Rectal smooth muscle tissue (tissue), 1 donor: Measurements from ENCODE around the gene SCNN1A.
A peak's percentile ranks its signal among the peaks of the same experiment; 100 is the strongest.

Experiments used
- H3K27ac ChIP-seq: one replicate; pipeline ENCODE4 v1.7.0; 2013; ENCODE audit warnings: low read depth, low read length, inconsistent platforms
- H3K27me3 ChIP-seq: one replicate; pipeline ENCODE4 v1.7.0; 2013; ENCODE audit warnings: low read length; ENCODE audit not compliant: control insufficient read depth, insufficient read depth
- H3K36me3 ChIP-seq: one replicate; pipeline ENCODE4 v1.7.0; 2013; ENCODE audit warnings: low read length; ENCODE audit not compliant: control insufficient read depth, insufficient read depth
- H3K4me1 ChIP-seq: one replicate; pipeline ENCODE4 v1.7.0; 2013; ENCODE audit warnings: low read length; ENCODE audit not compliant: control insufficient read depth, insufficient read depth
- H3K4me3 ChIP-seq: one replicate; pipeline ENCODE4 v1.7.0; 2013; ENCODE audit warnings: low read length
- H3K9ac ChIP-seq: one replicate; pipeline ENCODE4 v1.7.0; 2013; ENCODE audit warnings: low read length

Gene SCNN1A

GRCh38 chr12:6360080-6360571 lies 15.2 kb downstream of the SCNN1A start:
- Histone ChIP-seq H3K9ac (no peak overlapping the region), H3K4me1 (no peaks in the 10 kb centered on the region), H3K27ac (peak overlapping the region; percentile 50), H3K27me3 (no peaks in the 10 kb centered on the region), H3K36me3 (no peaks in the 10 kb centered on the region), H3K4me3 (peak overlapping the region; percentile 16)

DNA sequence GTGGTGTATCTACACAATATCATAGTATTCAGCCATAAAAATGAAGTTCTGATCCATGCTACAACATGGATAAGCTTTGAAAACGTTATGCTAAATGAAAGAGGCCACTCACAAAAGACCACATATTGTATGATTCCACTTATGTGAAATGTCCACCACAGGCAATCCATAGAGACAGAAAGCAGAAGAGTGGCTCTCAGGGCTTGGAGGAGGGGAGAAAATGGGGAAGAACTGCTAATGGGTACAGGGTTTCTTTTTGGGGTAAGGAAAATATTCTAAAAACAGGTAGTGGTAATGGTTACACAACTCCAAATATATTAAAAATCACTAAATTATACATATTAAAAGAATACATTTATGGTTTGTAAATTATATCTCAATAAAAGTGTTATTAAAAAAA lies 16.5 kb downstream of the SCNN1A start:
- Histone ChIP-seq H3K27me3 (no peaks in the 10 kb centered on the region), H3K9ac (no peak overlapping the region), H3K36me3 (no peaks in the 10 kb centered on the region), H3K4me1 (no peaks in the 10 kb centered on the region), H3K4me3 (no peak overlapping the region), H3K27ac (no peak overlapping the region)

DNA sequence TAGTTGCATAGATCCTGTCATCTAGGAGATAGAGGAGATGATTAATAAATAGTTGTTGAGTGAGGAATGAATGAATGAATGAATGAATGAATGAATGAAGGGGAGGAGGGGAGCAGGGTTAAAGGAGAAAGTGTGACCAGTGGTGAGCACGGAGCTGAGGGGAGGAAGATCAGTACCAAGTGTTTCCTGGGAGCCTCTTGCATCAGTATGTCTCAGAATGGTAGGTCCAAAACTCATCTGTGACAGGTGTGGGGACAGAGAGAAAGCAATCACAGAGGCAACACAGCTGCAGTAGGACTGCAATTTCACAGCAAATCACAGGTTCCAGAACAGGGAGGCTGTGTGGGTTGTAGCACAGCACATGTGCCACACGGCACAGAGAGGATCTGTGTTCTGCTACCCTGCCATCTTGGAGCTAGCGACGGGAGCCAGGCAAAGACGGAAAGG lies 19.0 kb downstream of the SCNN1A start:
- no peaks in the 10 kb centered on the region for H3K36me3 ChIP-seq
- no peak overlapping the region for H3K4me3 ChIP-seq
- no peak overlapping the region for H3K9ac ChIP-seq
- no peak overlapping the region for H3K27ac ChIP-seq
- H3K4me1 ChIP-seq, result no peaks in the 10 kb centered on the region
- no peaks in the 10 kb centered on the region for H3K27me3 ChIP-seq

- H3K36me3 ChIP-seq, result no peaks in the 10 kb centered on the region
- no peak overlapping the region for H3K27ac ChIP-seq
- H3K4me3 ChIP-seq, result no peak overlapping the region
- H3K27me3 ChIP-seq, result no peaks in the 10 kb centered on the region
- no peak overlapping the region for H3K9ac ChIP-seq
- no peaks in the 10 kb centered on the region for H3K4me1 ChIP-seq
These were observed 19.6 kb downstream of the SCNN1A start for GRCh38 chr12:6355491-6356373.

- Histone ChIP-seq H3K27ac (no peak overlapping the region), H3K36me3 (no peaks in the 10 kb centered on the region), H3K27me3 (no peaks in the 10 kb centered on the region), H3K4me3 (no peak overlapping the region), H3K9ac (no peak overlapping the region), H3K4me1 (no peaks in the 10 kb centered on the region)
These were observed 20.6 kb downstream of the SCNN1A start for GRCh38 chr12:6354495-6355393.

- Histone ChIP-seq H3K27me3 (no peaks in the 10 kb centered on the region), H3K4me3 (no peak overlapping the region), H3K9ac (no peak overlapping the region), H3K36me3 (no peaks in the 10 kb centered on the region), H3K27ac (no peak overlapping the region), H3K4me1 (no peaks in the 10 kb centered on the region)
These were observed 22.9 kb downstream of the SCNN1A start for GRCh38 chr12:6352193-6353173.

- Histone ChIP-seq H3K4me3 (no peak overlapping the region), H3K27ac (no peak overlapping the region)
These were observed 23.7 kb downstream of the SCNN1A start for GRCh38 chr12:6351622-6352021.

GRCh38 chr12:6347367-6348338 lies 27.7 kb downstream of the SCNN1A start:
- H3K27me3 ChIP-seq, result no peaks in the 10 kb centered on the region
- H3K9ac ChIP-seq, result no peak overlapping the region

More at GRCh38 chr12:6351622-6352021, 23.7 kb downstream of the SCNN1A start:
- Histone ChIP-seq H3K27me3 (no peaks in the 10 kb centered on the region), H3K4me1 (no peaks in the 10 kb centered on the region), H3K36me3 (no peaks in the 10 kb centered on the region), H3K9ac (no peak overlapping the region)

DNA sequence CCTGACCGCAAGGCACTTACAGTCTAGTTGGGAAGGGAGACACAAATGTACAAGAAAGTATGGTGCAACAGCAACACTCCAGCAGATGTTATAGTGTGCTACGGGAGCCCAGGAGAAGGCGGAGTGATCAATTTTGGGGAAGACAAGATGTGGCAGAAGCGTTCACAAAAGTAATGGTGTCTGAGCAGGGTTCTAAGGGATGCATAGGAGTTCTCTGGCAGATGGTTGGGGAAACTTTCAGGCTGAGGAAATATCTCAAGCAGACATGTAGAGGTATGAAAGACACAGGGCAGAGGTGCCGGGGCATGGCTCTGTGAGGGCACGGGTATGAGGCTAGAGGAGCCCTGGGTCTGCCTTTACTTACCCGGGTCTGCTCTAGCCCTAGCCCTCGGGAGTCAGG lies 28.4 kb downstream of the SCNN1A start:
- Histone ChIP-seq H3K27me3 (no peaks in the 10 kb centered on the region), H3K27ac (peak overlapping the region; percentile 19), H3K4me3 (no peak overlapping the region), H3K4me1 (peaks cover 7% of the 10 kb centered on the region), H3K36me3 (no peaks in the 10 kb centered on the region), H3K9ac (no peak overlapping the region)

More at GRCh38 chr12:6347367-6348338, 27.7 kb downstream of the SCNN1A start:
- no peak overlapping the region for H3K4me3 ChIP-seq
- H3K36me3 ChIP-seq, result no peaks in the 10 kb centered on the region
- peaks cover under 1% of the 10 kb centered on the region for H3K4me1 ChIP-seq
- peak overlapping the region; percentile 54 for H3K27ac ChIP-seq

DNA sequence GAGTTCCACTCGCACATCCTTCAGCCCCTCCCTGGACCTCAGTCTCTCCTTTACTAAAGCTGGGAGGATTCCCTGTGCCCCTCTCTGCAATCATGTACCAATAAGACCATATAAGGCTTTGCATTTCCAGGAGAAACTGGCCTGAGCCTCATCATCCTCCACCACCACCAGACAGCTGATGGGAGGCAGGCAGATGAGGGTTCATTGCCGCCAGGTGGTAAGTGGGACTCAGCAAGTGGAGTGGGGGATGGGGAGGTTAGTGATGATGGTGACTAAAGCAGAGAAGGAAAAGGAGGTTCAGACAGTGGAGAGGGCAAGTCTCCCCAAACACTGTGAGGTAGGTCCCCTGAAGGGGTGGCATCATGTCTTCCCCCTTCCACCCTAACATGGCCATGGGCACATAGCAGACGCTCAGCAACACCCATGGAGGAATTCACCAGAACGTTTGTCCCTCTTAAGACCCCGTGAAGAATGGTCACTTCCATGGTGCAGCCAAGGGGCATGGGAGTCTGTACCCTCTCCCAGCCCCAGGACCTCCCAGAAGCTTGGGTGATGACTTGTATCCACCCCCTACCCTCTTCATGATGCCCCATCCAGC lies 29.0 kb downstream of the SCNN1A start:
- no peak overlapping the region for H3K4me3 ChIP-seq
- no peaks in the 10 kb centered on the region for H3K27me3 ChIP-seq
- H3K36me3 ChIP-seq, result no peaks in the 10 kb centered on the region
- no peak overlapping the region for H3K9ac ChIP-seq
- H3K4me1 ChIP-seq, result peaks cover 7% of the 10 kb centered on the region
- no peak overlapping the region for H3K27ac ChIP-seq
